Activated T-cell treated with anti-CD3 and anti-CD28 coated beads for 24 hours (primary cell): ENCODE measurements around the gene FYB2.

Experiments
- DNase-seq: peaks from one replicate; pipeline ENCODE4 v3.0.0-alpha.2; 2020; ENCODE audit warnings: low read depth

Gene FYB2

DNA sequence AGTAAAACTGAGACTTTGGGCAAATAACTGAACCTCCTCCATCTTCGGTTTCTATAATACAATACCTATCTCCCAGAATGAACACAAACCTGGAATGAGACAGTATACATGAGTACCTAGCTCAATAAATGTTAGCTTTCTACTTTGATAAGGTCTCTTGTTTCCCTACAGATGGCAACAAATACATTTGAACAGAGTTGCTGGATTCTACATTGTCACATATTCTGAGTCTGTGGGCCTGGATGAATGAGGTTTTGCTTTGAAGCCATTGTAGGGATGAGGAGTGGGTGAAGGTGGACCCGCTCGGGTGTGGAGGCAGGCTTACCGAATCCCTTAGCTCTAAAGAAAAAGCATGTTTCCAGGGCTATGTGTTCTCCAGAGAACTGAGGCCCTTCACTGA is 13.9 kb upstream of the FYB2 start:
- DNase-seq = no peak

DNA sequence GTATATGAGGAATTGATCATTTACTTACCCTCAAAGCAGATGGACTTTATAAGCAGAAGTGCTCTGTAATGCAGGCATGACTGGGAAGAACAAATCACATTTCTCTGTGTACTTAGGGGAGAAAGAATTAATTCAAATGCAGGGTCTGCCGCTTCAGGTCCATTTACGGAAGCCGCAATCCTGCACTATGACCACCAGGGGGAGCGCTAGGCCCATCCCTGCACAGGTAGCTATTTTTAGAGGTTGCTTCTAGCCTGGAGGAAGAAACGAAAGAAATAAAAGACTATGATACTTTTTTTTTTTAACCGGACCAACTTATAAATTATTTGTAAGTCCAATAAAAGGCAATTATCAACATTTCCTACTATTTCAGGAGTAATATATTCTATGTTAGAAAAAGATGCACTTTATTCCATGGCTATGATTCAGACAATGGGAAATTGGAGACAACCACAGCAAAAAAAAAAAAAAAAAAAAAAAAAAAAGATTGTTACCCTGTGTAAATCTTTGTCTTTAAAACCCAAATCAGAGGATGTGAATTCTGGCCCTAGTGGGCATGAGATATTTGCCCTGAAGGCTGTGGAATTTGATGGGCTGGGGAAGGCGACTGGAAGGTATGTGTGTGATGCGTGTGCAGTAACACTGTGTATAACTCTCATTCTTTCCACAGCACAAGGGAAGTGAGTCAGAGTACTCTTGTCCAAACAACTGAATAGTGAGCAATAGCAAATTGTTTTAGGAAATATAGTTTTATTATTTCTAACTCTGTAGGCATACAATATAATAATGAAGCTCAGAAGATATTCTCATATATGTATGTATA is 12.9 kb upstream of the FYB2 start:
- DNase-seq = peak; percentile 62

DNA sequence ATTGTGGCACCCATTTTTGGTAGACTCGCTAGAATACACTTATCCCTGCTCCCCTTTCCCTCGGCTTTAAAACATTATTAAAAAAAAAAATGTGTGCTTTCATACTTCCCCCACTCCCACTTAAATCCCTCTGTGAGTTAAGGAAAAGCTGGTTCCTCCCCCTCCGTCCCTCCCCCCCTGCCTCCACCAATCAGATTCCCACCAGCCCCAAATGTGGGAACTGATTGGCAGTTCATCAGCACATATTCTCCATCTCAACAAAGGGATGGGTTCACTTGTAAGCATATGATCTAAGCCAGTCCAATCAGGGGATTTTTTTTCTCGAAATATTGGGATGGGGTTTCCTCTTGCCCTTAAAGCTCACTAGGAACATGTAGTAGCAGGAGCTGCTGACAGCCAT is 10.8 kb upstream of the FYB2 start:
- DNase-seq = no peak

DNA sequence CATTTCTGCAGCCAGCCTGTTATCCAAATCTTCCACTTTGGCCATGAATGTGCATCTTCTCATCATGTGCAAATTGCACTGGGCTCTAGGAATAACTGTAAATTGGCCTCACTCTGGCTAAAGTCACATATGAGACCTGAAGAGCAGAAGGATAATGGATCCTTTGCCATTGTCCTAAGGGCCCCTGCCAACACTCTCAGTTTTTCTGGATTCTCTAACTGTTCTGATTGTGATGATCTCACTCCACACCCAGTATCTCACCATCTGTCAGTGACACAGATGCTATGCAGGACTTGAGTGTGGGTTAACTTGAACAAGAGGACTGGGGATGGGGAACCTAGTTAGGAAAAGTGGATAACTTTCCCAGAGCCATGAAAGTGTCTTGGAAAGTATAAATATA is 8.5 kb upstream of the FYB2 start:
- DNase-seq = no peak

DNA sequence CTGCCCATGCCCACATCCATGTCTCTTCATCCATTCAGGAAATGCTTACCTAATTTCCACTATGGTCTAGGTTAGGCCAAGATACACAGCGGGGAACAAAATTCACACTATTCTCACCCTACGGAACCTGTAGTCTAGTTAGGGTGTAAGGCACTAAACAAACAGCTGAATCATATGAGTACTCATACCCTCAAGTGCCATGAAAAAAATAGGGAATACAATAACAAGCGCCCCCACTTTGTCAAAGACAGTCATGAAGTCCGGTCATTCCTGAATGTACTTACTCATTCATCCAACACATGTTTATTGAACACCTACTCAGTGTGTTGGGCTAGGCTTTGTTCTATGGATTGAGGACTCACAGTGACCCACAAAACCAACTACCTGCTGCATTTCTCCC is 6.2 kb upstream of the FYB2 start:
- no peak for DNase-seq

DNA sequence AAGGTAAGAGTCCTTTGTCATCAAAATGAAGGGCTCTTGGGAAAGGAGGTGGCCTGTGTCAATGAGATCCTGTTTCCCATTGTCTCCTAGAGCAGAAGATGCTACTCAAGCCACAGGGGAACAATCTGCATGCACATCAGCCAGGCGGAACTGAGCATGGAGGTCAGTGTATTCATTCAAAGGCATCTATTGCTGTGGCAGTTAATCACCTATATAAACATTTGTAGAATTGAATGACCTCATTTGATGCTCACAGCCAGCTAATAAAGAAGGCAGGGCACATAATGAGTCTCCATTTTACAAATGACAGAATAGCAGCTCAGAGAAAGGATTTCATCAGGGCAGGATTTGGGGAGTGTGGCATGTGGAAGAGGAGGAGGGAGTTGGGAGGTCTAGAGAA is 5.7 kb upstream of the FYB2 start:
- no peak for DNase-seq

GRCh38 chr1:56824271-56824670 is 5.1 kb upstream of the FYB2 start:
- no peak for DNase-seq

GRCh38 chr1:56821462-56821797 is 2.2 kb upstream of the FYB2 start:
- no peak for DNase-seq

- DNase-seq = peak; percentile 58
These were observed 1.7 kb upstream of the FYB2 start for GRCh38 chr1:56820755-56821461.

- no peak for DNase-seq
These were observed 1.3 kb downstream of the FYB2 start for GRCh38 chr1:56817716-56818463.

GRCh38 chr1:56816909-56817308 is 2.3 kb downstream of the FYB2 start:
- DNase-seq = no peak

- DNase-seq = no peak
These were observed 2.9 kb downstream of the FYB2 start for GRCh38 chr1:56816264-56816663.

DNA sequence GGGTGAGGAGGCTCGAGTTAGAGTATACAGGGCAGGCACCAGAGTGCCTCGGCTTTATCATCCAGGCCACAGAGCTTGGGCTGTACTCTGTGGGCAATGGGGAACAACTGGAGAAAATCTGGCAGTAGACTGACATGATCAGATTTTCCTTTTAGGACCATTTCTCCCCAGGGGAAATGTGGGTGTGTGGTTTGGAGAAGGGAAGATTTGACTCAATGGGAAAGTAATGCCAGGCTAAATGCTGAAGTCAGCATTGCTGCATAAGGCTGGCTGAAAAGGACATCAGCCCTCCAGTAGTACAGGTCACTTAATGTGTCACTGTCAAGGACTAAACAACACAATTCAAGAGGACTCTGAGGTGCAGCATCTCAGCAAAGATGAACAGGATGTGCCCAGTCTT is 5.0 kb downstream of the FYB2 start:
- no peak for DNase-seq

DNA sequence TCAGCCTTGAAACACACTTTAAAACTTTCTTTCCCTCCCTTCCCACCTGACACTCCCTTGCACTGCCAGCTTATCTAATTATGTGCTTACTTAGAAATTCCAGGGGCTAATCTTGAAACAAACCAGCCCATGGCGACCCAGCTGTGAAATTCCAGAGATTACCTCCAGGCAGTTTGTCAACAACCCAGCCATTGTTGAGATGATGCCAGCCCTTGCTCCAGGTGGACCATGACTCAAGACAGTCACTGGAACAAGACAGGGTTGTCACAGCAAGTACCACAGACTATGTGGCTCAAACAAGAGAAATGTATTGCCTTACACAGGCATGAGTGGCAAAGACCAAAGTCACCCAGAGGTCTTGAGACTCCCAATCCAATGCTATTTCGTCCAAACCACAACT is 7.9 kb downstream of the FYB2 start:
- no peak for DNase-seq

DNA sequence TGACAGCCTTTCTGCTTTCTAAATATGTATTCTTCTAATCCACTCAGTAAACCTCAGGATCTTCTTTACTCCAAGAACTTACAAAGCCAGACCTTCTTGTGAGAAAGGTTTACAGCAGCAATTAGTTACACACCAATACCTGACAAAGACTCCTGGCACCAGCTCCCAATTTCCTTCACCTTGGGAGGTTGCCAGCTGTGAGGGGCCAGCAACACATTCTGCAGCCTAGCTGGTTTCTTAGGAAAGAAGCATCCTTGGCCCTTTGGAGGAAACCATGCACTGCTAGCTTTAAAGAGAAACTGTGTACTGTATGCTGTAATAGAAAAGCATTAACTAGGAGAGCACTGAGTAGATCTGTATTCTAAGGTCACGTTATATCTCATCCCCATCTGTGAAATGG is 10.8 kb downstream of the FYB2 start:
- DNase-seq = no peak

DNA sequence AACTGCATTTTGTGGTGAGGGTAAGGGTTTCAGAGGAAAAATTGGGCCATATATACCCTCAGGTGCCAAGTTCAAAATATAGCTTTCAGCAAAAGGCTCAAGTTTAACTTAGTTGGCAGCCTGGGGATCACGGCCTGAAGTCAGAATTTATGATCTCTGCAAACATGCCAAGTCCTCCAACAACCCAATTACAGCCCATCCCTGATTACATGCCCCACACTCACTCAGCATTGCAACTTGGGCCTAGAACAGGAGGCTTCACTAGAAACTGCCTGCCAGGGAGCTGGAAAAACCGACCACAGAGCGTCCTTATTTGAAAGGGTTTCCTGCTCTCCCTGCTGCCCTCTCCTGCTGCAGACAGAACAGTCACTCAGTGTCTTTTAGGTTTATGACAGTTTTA is 12.4 kb downstream of the FYB2 start:
- DNase-seq = no peak

- DNase-seq = no peak
These were observed 15.5 kb downstream of the FYB2 start for GRCh38 chr1:56803561-56804156.

DNA sequence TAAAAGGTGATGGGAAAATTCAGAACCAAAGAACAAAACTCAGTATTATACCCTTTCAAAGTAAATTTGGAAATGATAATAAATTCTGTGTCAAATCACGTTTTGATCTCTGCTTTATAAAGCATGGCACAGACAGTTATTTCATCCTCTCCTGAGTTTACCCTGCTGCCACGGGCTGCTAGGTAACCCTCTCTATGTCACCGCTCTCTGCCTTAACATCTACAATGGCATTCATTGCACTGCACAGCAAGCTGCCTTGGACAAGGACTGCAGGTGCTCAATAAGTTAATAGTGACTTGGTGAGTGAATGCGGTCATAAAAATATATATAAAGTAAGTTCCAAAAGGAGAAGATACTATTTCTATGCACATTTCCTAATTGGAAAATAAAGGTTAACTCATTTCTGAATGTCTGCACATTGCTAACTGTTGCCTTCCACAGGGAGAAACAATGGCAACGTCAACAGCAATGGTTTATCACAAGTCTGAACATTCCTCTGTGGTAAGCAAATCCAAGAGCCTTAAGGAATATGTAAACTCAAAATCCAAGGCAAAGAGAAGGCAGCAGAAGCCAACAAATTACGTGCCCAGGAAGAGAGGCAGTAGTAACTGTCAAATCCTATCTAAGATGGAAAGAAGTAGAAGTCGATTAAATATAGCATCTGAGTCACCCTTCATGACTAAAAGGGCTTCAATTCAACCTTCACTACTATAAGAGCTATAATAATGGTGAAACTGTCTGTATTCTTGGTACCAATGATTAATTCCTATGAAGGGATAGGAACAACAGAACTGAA is 19.4 kb downstream of the FYB2 start:
- DNase-seq = no peak

DNA sequence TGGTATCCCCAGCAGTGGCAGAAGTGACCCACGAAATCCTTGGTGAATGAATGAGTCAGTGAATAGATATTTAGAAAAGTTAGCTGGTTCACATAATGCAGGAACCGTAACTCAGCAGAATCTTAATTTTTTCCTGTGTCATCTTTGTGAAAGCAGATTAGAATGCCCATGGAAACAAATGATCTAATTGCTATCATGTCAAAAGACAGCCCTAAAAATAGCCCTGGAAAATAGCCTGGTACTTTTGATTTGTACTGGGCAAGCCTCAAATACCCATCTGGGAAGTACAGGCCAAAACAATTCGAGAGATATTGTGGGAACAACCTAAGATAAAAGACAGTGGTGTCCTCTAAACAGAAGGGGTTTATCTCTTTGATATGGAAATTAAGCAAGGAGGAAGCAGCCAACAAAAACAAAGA is 21.1 kb downstream of the FYB2 start:
- no peak for DNase-seq

DNA sequence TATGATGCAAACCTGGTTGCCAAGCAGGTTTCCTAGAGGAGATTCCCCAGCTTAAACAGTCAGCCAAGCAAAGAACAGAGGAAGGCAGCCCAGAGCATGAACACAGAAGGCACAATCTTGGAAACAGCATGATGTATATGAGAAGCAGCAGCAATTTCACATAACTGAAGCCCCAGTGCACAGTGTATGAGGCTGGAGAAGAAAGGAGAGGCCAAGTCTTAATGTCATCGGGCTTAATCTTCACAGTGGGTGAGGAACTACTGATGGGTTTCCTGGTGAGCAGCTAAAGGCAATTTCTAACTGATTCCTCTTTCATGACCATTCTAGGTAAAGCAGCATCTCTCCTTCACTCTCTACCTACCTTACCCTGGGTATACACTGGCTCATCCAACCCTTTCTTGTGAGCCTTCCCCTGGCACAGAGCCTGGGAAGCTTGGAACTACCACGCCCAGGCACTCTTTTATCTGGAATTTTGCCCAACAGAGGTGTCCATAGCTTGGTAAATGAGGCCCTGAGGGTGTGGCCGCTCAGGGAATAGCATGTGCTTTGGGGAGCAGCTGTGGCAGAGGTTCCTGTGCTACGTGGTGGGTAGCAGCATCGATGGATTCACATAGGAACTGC is 22.0 kb downstream of the FYB2 start:
- no peak for DNase-seq

DNA sequence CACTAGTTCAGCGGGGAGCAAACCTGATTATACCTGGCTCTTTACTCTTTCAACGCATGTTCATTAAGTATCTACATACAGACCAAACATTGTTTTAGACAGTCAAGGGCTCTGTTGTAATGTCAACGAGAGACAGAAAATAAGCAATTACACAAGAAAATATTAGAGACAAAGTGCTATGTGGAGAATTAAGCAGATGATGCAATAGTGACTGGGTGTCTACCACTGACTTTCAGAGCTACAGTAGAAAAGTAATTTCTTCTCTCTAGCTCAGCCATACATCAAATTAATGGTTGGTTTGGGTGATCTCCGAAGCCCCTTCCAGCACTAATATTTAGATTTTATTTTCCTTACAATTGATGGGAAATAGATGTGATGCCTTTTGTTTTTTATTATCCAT is 23.3 kb downstream of the FYB2 start:
- no peak for DNase-seq
